Dermis blood vessel endothelial cell (primary cell): Measurements from ENCODE around the gene SLC4A9. TPM values are rescaled to one million over a fixed set of nuclear protein-coding genes. Genes with fewer than 3 reads are reported as not detected.
A peak's percentile ranks its signal among the peaks of the same experiment; 100 is the strongest.
"Not testable (repeated sequence)": the region's sequence is repeated elsewhere in the genome, so short reads cannot be mapped to it uniquely, and the experiment has no call there.

Experiments used
- DNase-seq: peaks from one replicate; pipeline ENCODE4 v3.0.0; 2010
- total RNA-seq: library from RNA; depleted of rRNA; stranded (reverse); fragments of >200 nt; gene quantifications from 2 replicates; pipeline ENCODE4 v1.2.3, GENCODE V29; 2014

Gene SLC4A9
- total RNA-seq, 1 donor from 2014 or later = not detected

DNA sequence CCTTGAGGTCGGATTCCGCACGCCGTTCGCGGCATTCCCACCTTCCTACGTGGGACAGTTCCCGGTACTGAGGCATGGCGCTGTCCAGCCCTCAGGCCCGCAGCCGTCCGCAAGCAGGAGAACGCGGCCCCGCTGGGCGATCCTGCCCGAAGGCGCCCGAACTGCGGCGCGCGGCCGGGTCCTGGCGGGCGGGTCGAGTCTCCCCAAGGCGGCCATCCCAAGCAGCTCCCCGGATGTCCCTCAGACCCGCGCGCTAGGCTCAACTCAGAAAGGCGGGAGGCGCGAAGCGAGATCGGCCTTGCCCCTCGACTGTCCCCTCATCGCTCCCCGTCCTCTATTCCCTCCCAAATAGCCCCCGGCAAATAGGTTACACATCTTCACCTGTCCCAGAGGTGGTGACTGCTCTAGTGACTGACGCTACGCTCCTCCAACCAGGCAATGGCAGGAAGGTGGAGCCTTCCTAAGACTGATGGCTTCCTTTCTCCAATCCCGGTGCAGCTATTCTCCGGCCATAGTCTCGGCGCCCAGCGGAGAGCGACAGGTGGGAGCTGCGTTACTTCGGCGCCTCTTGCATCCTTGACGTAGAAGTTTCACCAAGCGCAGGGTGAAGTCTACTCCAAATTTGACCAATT, 40.9 kb downstream of the SLC4A9 start:
- peak; percentile 97 for DNase-seq

GRCh38 chr5:140401362-140402257, 41.6 kb downstream of the SLC4A9 start, which contains the start of gene ANKHD1:
Gene ANKHD1, plus strand, starts transcription at chr5:140401833. Its CDS starts 135 bp downstream, at chr5:140401968.
- DNase-seq = peak; percentile 100

DNA sequence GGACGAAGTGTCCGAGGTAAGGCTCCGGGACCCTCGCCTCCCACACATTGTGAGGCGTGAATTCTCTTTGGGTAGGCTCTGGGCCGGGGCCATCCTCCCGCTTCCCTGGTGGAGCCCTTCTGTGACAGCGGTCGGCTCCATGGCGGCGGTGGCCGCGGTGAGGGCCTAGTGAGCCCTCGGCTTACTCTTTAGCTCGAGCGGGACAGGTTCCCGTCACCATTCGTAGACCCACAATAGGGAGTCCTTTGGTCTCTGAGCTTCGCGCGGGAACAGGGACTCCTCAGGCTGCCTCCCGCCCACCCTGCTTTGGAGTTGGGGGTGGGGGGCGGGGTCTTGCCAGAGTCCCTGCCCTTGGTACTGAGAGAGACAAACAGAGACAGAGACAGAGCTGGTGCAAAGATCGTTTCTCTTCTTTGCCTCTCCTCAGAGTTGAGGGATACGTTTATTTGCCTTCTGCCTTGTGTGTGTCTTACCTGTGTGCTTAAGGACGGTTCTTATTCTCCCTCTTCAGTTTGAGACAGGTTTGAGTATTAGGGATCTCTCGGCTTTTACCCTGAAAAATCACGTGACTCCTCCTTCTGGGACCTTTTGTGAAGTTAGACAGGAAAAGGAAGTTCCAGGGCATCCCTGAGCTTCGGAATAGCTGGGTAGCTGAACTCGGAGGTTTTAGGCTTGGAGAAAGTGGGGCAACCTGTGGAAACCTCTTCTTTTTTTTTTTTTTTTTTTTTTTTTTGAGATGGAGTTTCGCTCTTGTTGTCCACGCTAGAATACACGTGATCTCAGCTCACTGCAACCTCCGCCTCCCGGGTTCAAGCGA, 42.5 kb downstream of the SLC4A9 start:
- peak; percentile 63 for DNase-seq

DNA sequence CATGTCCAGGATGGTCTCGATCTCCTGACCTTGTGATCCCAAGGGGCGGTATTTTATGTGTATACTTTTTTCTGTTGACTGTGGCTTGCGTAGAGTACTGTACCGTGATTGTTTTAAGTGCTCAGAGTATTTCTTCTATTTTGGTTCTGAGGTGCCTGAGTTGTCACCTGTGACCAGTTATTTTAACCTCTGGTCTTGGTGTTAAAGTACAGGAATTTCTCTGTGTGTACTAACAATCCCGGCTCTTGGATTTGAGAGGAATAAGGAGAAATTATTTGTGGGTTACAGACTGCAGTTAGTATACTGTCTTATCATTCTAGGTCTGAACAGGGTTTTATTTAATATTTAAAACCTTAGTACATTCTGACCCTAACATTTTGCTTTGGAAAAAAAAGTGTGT, 43.6 kb downstream of the SLC4A9 start:
- DNase-seq = no peak

DNA sequence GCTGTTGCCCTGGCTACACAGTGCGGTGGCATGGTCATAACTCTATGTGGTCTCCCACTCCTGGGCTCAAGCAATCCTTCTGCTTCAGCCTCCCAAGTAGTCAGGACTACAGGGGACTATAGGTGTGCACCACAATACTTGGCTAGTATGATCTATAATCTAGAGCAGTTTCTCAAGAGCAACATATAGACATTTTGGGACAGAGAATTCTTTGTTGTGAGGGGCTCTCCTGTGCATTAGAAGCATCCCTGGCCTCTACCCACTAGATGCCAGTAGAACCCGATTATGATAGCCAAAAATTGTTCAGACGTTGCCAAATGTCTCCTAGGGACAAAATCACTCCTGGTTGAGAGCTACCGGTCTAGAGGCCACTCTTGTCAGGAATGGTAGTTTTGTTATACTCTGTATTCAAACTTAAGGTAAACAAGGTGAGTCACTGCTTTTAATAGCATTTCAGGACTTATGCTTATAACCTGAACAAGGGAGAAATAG, 48.8 kb downstream of the SLC4A9 start:
- DNase-seq = peak; percentile 4

DNA sequence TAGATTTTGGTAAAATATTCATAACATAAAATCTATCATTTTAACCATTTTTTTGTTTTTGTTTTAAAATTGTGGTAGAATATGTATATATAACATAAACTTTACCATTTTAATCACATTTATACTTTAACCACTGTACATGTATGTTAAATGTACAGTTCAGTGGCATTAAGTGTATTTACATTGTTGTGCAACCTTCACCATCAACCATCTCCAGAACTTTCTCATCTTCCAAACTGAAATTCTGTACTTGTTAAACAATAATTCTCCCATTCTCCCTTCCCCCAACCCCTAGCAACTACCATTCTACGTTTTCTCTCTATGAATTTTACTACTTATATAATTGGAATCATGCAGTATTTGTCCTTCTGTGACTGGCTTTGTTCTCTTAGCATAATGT, 53.2 kb downstream of the SLC4A9 start:
- DNase-seq = no peak

DNA sequence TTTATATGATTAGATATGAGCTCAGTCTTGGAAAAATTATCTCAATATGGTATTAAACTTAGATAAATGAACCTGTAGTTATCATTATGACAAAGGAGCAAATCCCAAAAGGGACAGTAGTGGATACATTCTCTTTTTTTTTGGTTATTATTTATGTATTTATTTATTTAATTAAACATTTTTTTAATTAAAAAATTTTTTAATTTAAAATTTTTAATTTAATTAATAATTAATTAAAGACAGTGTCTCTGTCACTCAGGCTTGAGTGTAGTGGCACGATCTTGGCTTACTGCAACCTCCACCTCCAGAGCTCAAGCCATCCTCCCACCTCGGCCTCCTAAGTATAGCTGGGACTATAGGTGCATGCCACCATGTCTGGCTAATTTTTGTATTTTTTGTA, 57.2 kb downstream of the SLC4A9 start:
- no peak for DNase-seq

DNA sequence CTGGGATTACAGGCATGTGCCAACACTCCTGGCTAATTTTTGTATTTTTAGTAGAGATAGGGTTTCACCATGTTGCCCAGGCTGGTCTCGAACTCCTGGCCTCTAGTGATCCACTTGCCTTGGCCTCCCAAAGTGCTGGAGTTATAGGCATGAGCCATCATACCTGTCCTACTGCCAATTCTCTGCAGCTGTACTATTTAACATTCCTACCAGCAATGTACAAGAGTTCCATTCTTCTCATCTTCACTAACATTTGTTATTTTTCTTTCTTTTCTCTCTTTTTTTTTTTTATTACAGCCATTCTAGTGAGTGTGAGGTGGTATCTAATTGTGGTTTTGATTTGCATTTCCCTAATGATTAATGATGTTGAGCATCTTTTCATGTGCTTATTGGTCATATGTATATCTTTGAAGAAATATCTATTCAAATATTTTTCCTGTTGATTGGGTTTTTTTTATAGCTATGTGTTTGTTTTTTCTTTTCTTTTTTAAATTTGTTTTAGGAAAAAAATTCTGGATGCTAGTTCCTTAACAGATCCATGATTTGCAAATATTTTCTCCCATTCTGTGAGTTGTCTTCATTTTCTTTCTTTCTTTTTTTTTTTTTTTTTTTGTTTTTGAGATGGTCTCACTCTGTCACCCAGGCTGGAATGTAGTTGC, 59.0 kb downstream of the SLC4A9 start:
- no peak for DNase-seq

DNA sequence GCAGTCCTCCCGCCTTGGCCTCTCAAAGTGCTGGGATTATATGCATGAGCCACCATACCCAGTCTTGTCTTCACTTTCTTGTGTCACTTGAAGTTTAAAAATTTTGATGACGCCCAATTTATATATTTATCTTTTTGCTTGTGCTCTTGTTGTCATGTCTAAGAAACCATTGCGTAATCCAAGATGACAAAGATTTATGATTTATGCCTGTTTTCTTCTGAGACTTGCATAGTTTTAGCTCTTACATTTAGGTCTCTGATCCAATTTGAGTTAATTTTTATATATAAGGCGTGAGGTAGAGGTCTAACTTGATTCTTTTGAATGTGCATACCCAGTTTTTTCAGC, 60.2 kb downstream of the SLC4A9 start:
- no peak for DNase-seq

GRCh38 chr5:140420665-140421361, 60.8 kb downstream of the SLC4A9 start:
- no peak for DNase-seq

DNA sequence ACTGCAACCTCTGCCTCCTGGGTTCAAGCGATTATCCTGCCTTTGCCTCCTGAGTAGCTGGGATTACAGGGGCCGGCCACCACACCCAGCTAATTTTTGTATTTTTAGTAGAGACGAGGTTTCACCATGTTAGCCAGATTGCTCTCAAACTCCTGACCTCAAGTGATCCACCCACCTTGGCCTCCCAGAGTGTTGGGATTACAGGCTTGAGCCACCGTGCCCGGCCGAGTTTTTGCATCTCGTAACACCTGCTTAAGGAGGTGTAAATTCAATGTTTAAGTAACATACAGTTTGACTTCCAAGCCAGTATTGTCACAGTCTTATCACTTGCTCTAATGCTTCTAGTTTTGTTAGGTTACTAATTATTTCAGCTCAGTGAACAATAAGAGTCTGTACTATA, 61.4 kb downstream of the SLC4A9 start:
- DNase-seq = not testable (repeated sequence)

GRCh38 chr5:140423609-140424008, 63.6 kb downstream of the SLC4A9 start:
- DNase-seq = no peak

- no peak for DNase-seq
Observed at GRCh38 chr5:140424135-140424534, 64.1 kb downstream of the SLC4A9 start.

Other genes starting within 250 kb of the SLC4A9 start
- 7.8 and 8.7 TPM in 2 replicates for gene PURA, start 246.1 kb upstream of the SLC4A9 start, total RNA-seq
- 5.0 and 5.8 TPM in 2 replicates for gene IGIP, start 234.3 kb upstream of the SLC4A9 start, total RNA-seq
- 8.7 and 8.8 TPM in 2 replicates for gene CYSTM1, start 185.0 kb upstream of the SLC4A9 start, total RNA-seq
- gene PFDN1, start 57.1 kb upstream of the SLC4A9 start, total RNA-seq = 72.7 and 99.9 TPM in 2 replicates
- 30.6 and 33.4 TPM in 2 replicates for gene HBEGF, start 13.6 kb upstream of the SLC4A9 start, total RNA-seq
- 70.1 and 80.0 TPM in 2 replicates for gene ANKHD1, start 41.6 kb downstream of the SLC4A9 start, total RNA-seq
- 0.37 and 0.51 TPM in 2 replicates for gene EIF4EBP3, start 187.5 kb downstream of the SLC4A9 start, total RNA-seq
- gene SRA1, start 197.3 kb downstream of the SLC4A9 start, total RNA-seq = 19.1 and 25.7 TPM in 2 replicates
- 8.2 and 16.2 TPM in 2 replicates for gene APBB3, start 204.4 kb downstream of the SLC4A9 start, total RNA-seq
- gene SLC35A4, start 204.6 kb downstream of the SLC4A9 start, total RNA-seq = 30.1 and 61.0 TPM in 2 replicates